ENCODE results near the gene DUSP1. TPM values are rescaled to one million over a fixed set of nuclear protein-coding genes. Genes with fewer than 3 reads are reported as not detected.
A peak's percentile ranks its signal among the peaks of the same experiment; 100 is the strongest.

DUSP1 gene
- total RNA-seq, 4 donors from 2014 or later: 222 to 415 (median 252) TPM

GRCh38 chr5:172725273-172725672, 45.7 kb downstream of the DUSP1 start:
- Histone ChIP-seq H3K27me3 (no peaks in the 10 kb centered on the region), H3K9me3 (no peaks in the 10 kb centered on the region), H3K4me1 (peaks cover 5 to 37% (median 9%) of the 10 kb centered on the region in 3 donors), H3K27ac (no peak overlapping the region), H3K36me3 (no peaks in the 10 kb centered on the region), H3K4me3 (no peak overlapping the region)
- no peak for TF ChIP-seq CTCF (IDR thresholded peaks at IDR 0.05)
- TF ChIP-seq POLR2A (IDR thresholded peaks at IDR 0.05): no peak
- 95 to 100% methylated on average over 10 of the region's 10 CpGs for WGBS, 2 donors
- intact Hi-C loops (cut with DNase I): no loop called here
- no peak for DNase-seq

GRCh38 chr5:172724242-172725183, 46.5 kb downstream of the DUSP1 start:
- Histone ChIP-seq H3K4me1 (peaks cover 4 to 30% (median 5%) of the 10 kb centered on the region in 3 donors), H3K27ac (no peak overlapping the region), H3K9me3 (no peaks in the 10 kb centered on the region), H3K4me3 (no peak overlapping the region), H3K36me3 (no peaks in the 10 kb centered on the region), H3K27me3 (no peaks in the 10 kb centered on the region)
- TF ChIP-seq CTCF (IDR thresholded peaks at IDR 0.05): no peak
- no peak for TF ChIP-seq POLR2A (IDR thresholded peaks at IDR 0.05)
- DNase-seq: no peak
- WGBS, 2 donors: 74 to 77% methylated on average over 21 of the region's 22 CpGs
- intact Hi-C loops (cut with DNase I): no loop called here

GRCh38 chr5:172723508-172723907, 47.5 kb downstream of the DUSP1 start:
- Histone ChIP-seq H3K4me3 (no peak overlapping the region), H3K4me1 (peaks cover 0 to 24% (median 4%) of the 10 kb centered on the region in 3 donors), H3K27me3 (no peaks in the 10 kb centered on the region), H3K36me3 (no peaks in the 10 kb centered on the region), H3K27ac (no peak overlapping the region), H3K9me3 (no peaks in the 10 kb centered on the region)
- WGBS, 2 donors: 40 to 77% methylated on average over 1 to 2 of the region's 2 CpGs
- TF ChIP-seq POLR2A (IDR thresholded peaks at IDR 0.05) (no peak), CTCF (IDR thresholded peaks at IDR 0.05) (no peak)
- no peak for DNase-seq
- intact Hi-C loops (cut with DNase I): no loop called here

GRCh38 chr5:172722327-172722815, 48.6 kb downstream of the DUSP1 start:
- 56 to 76% methylated on average over 11 to 12 of the region's 12 CpGs for whole genome bisulfite sequencing, 2 donors
- no peaks in the 10 kb centered on the region for H3K27me3 ChIP-seq
- DNase-seq: no peak
- TF ChIP-seq CTCF (IDR thresholded peaks at IDR 0.05) (no peak), POLR2A (IDR thresholded peaks at IDR 0.05) (no peak)
- no peak overlapping the region for H3K4me3 ChIP-seq
- intact Hi-C loops (cut with DNase I): no loop called here
- H3K4me1 ChIP-seq: peaks cover 0 to 29% (median 4%) of the 10 kb centered on the region in 3 donors
- peak overlapping the region in 3 of 4 donors; percentile 52 to 64 (median 53) for H3K27ac ChIP-seq
- no peaks in the 10 kb centered on the region for H3K9me3 ChIP-seq
- H3K36me3 ChIP-seq: no peaks in the 10 kb centered on the region

Measured in esophagus squamous epithelium (tissue), 5 donors.